Coronary artery (tissue), 2 donors: ENCODE data around the gene TAF8.

ENCODE experiments used
- DNase-seq: peaks from one replicate; pipeline ENCODE4 v3.0.0-alpha.2; 2017; ENCODE audit warnings: low spot score
- H3K27ac ChIP-seq, 2 donors: fragments of 200-600 bp; sonication (generic); one replicate each; pipeline ENCODE4 v1.5.1; 2016 to 2019
- H3K4me3 ChIP-seq: fragments of 200-600 bp; sonication (generic); 2 replicates; pipeline ENCODE4 v1.5.1; 2016; ENCODE audit warnings: mild to moderate bottlenecking, moderate library complexity
- CTCF ChIP-seq: fragments of 200-600 bp; sonication (generic); IDR thresholded peaks from one replicate; pipeline ENCODE4 v1.5.1; 2019; ENCODE audit warnings: antibody characterized with exemption

Gene TAF8

GRCh38 chr6:42118162-42119001 lies 68.1 kb downstream of the TAF8 start:
- Histone ChIP-seq H3K27ac (peak overlapping the region in 1 of 2 donors; percentile 45), H3K4me3 (no peak overlapping the region)
- no peak for TF ChIP-seq CTCF
- DNase-seq, result no peak

GRCh38 chr6:42120895-42121865 lies 70.9 kb downstream of the TAF8 start:
- DNase-seq, result no peak
- H3K27ac ChIP-seq, result no peak overlapping the region

GRCh38 chr6:42123379-42124103 lies 73.2 kb downstream of the TAF8 start:
- H3K4me3 ChIP-seq, result no peak overlapping the region
- DNase-seq, result no peak
- no peak for TF ChIP-seq CTCF
- peak overlapping the region in 1 of 2 donors; percentile 41 for H3K27ac ChIP-seq

More at GRCh38 chr6:42120895-42121865, 70.9 kb downstream of the TAF8 start:
- H3K4me3 ChIP-seq, result no peak overlapping the region
- no peak for TF ChIP-seq CTCF

- TF ChIP-seq CTCF, result no peak
- no peak overlapping the region for H3K4me3 ChIP-seq
- peak overlapping the region in 1 of 2 donors; percentile 41 for H3K27ac ChIP-seq
- no peak for DNase-seq
Observed at GRCh38 chr6:42124223-42124836, 74.0 kb downstream of the TAF8 start.

GRCh38 chr6:42125231-42125630 lies 74.9 kb downstream of the TAF8 start:
- H3K27ac ChIP-seq, result no peak overlapping the region

More at GRCh38 chr6:42125231-42125630, 74.9 kb downstream of the TAF8 start:
- no peak for DNase-seq
- H3K4me3 ChIP-seq, result no peak overlapping the region
- TF ChIP-seq CTCF, result no peak
